ENCODE data around the gene PCDHGA1.
A peak's percentile ranks its signal among the peaks of the same experiment; 100 is the strongest.
"Not testable (repeated sequence)": the region's sequence is repeated elsewhere in the genome, so short reads cannot be mapped to it uniquely, and the experiment has no call there.

PCDHGA1 gene

GRCh38 chr5:141383345-141383744 is 53.0 kb downstream of the PCDHGA1 start:
- no peak for DNase-seq

- DNase-seq = no peak
Measured at GRCh38 chr5:141384471-141385267, 54.4 kb downstream of the PCDHGA1 start.

GRCh38 chr5:141387557-141388311 is 57.4 kb downstream of the PCDHGA1 start, which contains the start of gene PCDHGB4:
TSS of gene PCDHGB4 (plus strand) at chr5:141387698. CDS start at chr5:141387885, 187 bp downstream.
- peak in 1 of 6 experiments; percentile 9 for DNase-seq

- DNase-seq = no peak
Measured at GRCh38 chr5:141388661-141389060, 58.3 kb downstream of the PCDHGA1 start.

GRCh38 chr5:141389153-141390042 is 59.1 kb downstream of the PCDHGA1 start:
- DNase-seq = no peak

- DNase-seq = no peak
Measured at GRCh38 chr5:141392429-141393198, 62.3 kb downstream of the PCDHGA1 start, which contains the start of gene PCDHGA8. TSS of gene PCDHGA8 (plus strand) at chr5:141392633. CDS start at chr5:141392814, 181 bp downstream.

GRCh38 chr5:141393267-141393666 is 63.0 kb downstream of the PCDHGA1 start:
- no peak for DNase-seq

- not testable (repeated sequence) for DNase-seq
Measured at GRCh38 chr5:141394401-141395187, 64.3 kb downstream of the PCDHGA1 start.

- DNase-seq = peak in 3 of 6 experiments; percentile 17 to 36 (median 33)
Measured at GRCh38 chr5:141397756-141398551, 67.6 kb downstream of the PCDHGA1 start, which contains the start of gene PCDHGB5. TSS of gene PCDHGB5 (plus strand) at chr5:141397947. CDS start at chr5:141398128, 181 bp downstream.

GRCh38 chr5:141398608-141399007 is 68.3 kb downstream of the PCDHGA1 start:
- no peak for DNase-seq

GRCh38 chr5:141399555-141400258 is 69.4 kb downstream of the PCDHGA1 start:
- no peak for DNase-seq

GRCh38 chr5:141402553-141403243 is 72.4 kb downstream of the PCDHGA1 start, which contains the start of gene PCDHGA9:
TSS of gene PCDHGA9 (plus strand) at chr5:141402778. CDS start at chr5:141402953, 175 bp downstream.
- no peak for DNase-seq

GRCh38 chr5:141403387-141403786 is 73.1 kb downstream of the PCDHGA1 start:
- no peak for DNase-seq

GRCh38 chr5:141407790-141408505 is 77.6 kb downstream of the PCDHGA1 start, which contains the start of gene PCDHGB6:
TSS of gene PCDHGB6 (plus strand) at chr5:141408021. CDS start at chr5:141408203, 182 bp downstream.
- DNase-seq = peak in 3 of 6 experiments; percentile 23 to 37 (median 24)

GRCh38 chr5:141409598-141410306 is 79.4 kb downstream of the PCDHGA1 start:
- DNase-seq = no peak

- DNase-seq = no peak
Measured at GRCh38 chr5:141411575-141411974, 81.3 kb downstream of the PCDHGA1 start.
